Renal pelvis (tissue), 4 donors: ENCODE results near the gene SLCO3A1. TPM values are rescaled to one million over a fixed set of nuclear protein-coding genes. Genes with fewer than 3 reads are reported as not detected.
A peak's percentile ranks its signal among the peaks of the same experiment; 100 is the strongest.
"Not testable (repeated sequence)": the region's sequence is repeated elsewhere in the genome, so short reads cannot be mapped to it uniquely, and the experiment has no call there.

Experiments
- DNase-seq: peaks from one replicate; pipeline ENCODE4 v3.0.0-alpha.2; 2013
- polyA plus RNA-seq, 3 donors: library from polyadenylated mRNA; unstranded; fragments of 120-200 nt; gene quantifications; one replicate each; pipeline ENCODE4 v1.2.1, GENCODE V29; 2013; ENCODE audit not compliant: insufficient read length in 3 of 3

The SLCO3A1 gene
- polyA plus RNA-seq, 3 donors = 11.8 to 12.9 (median 12.2) TPM

DNA sequence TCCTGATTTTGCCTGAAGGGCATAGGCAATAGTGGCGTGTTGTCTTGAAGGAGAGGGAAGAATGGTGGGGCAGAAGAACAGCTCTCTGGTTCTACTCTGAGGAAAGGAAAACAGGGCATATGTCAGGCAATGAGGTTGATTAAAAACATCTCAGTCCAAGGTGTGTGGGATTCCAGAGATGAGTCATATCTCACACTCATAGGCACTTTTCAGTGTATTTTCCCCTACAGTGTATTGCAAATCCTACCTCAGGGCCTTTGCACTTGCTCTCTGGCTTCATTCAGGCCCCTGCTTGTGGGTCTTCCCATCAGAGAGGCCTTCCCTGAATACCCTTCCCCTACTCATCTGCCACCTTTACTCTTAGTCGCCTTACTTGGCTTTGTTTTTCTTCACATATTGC, 107.8 kb downstream of the SLCO3A1 start:
- no peak for DNase-seq

DNA sequence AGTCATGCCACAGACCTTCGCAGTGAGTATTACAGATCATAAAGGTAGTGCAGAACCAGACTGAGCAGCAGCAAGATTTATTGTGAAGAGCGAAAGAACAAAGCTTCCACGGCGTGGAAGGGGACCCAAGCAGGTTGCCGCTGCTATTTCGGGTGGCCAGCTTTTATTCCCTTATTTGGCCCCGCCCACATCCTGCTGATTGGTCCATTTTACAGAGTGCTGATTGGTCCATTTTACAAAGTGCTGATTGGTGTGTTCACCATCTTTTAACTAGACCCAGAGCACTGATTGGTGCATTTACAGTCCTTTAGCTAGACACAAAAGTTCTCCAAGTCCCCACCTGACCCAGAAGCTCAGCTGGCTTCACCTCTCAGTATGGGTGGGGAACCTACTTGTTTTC, 110.2 kb downstream of the SLCO3A1 start:
- DNase-seq = not testable (repeated sequence)

- DNase-seq = no peak
Observed at GRCh38 chr15:91965501-91966193, 112.1 kb downstream of the SLCO3A1 start.

DNA sequence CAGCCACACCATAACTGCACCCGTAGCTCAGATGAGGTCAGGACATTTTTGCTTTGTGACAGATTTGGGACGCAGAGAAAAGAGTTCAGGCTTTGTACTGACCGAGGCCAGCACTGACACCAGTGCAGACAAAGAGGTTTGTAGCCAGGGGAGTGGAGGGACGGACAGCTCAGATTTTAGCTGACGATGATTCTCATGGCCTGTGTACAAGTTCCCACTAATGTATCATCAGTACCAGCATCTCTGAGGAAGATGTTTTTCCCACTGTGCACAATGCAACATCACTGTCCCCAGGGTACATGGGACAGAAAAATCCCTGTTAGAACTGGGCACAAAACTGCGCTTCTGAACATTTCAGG, 112.7 kb downstream of the SLCO3A1 start:
- no peak for DNase-seq

DNA sequence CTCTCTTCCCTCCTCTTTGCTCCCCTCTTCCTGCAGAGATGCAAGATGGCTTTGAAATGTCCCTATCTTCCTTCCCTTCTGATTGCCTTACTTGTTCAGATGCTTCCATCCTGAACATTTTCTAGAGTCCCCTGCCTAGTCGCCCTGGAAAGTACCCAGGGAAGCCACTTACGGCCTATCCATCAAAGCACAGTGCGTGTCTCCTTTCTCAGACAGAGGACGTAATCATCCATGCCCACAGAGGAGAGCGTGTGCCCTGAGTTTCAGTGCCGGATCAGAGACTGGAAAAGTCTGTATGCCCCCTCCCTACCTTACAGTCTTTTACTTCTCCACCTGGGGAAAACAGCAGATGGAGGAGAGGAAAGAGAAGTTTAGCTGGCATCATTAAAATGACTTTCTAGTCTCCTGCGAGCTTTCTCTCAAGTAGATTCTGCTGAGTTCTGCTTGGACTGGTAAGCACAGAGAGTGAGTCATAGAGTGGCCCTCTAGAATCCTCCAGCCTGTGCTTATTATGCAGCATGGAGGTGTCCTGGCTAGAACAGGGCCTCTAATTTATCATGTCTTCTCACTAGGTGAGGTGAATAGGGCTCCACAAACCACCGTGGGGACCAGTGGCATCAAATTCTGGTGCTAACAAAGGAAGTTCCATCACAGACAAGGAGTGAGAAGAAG, 114.6 kb downstream of the SLCO3A1 start:
- no peak for DNase-seq

DNA sequence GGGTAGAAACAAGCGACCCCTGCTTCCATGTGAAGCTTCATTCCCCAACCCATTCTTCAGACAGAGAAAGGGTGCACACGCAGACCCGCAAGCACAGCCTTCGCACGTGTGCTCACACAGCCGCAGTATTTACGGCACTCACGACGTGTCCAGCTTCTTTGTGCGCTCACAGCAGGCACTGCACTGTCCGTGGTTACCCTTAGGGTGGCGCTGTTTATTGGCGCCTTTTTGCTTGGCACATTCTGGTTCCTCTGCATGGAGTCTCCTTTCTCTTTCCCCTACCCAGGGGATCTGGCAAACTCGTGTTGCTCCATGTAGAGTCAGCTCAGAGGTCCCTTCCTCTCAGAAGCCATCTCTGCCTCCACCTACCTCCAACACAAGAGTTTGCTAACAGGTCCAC, 115.1 kb downstream of the SLCO3A1 start:
- no peak for DNase-seq

GRCh38 chr15:91970142-91970541, 116.6 kb downstream of the SLCO3A1 start:
- DNase-seq = no peak

DNA sequence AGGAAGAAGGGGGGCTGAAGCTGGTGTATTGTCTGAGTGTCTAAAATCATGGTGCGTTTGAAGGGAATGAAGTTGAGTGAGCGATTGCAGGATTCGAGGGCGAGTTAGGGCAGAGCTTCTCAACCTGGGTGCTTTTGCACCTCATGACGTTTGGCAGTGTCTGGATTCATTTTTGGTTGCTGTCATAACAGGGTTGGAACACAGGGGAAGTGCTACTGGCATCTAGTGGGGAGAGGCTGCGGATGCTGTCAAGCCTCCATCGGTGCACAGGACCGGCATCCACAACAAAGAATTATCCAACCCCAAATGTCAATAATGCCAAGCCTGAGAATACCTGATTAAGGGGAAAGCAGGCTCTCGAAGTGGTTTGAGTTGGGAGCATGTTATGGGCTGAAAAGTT, 120.0 kb downstream of the SLCO3A1 start:
- DNase-seq = no peak

- DNase-seq = no peak
Observed at GRCh38 chr15:91974321-91974720, 120.8 kb downstream of the SLCO3A1 start.

DNA sequence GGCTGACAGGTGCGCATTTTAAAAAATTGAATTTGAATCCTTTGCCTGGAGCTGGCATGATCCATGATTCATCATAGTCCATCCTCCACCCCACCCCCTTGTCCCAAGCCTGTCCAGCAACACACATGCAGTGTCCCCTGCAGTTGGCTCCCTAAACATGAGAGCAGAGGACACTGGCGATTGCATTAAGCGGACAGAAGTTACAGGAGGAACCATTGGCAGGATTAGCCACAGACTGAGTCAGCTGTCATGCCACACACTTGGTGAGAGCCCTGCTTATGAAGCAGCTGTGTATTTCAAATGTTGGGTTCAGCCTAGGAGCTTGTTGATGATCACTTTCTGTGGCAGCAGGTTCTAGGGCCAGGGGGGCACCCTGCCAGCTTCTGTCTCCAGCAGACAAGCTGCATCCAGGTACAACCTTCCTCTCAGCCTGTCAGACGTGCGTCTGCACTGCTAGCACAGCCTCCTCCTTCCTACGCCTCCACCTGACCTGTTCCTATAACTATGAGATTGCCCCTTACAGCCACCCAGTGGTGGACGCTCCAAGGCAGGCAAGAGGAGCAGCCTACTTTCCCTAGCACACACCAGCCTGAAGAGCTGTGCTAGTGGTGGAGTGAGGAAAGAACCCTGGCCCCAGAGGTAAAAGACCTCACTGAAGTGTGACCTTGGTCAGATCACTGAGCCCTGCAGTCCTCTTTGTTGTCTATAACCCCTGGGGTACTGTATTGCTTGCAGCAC, 121.9 kb downstream of the SLCO3A1 start:
- DNase-seq = no peak

- no peak for DNase-seq
Observed at GRCh38 chr15:91976966-91977365, 123.5 kb downstream of the SLCO3A1 start.

- no peak for DNase-seq
Observed at GRCh38 chr15:91980502-91981267, 127.2 kb downstream of the SLCO3A1 start.

- no peak for DNase-seq
Observed at GRCh38 chr15:91981821-91982800, 128.6 kb downstream of the SLCO3A1 start.

- peak; percentile 56 for DNase-seq
Observed at GRCh38 chr15:91983729-91984340, 130.3 kb downstream of the SLCO3A1 start.

GRCh38 chr15:91985297-91985696, 131.8 kb downstream of the SLCO3A1 start:
- no peak for DNase-seq

GRCh38 chr15:91988071-91988470, 134.6 kb downstream of the SLCO3A1 start:
- no peak for DNase-seq

GRCh38 chr15:91988655-91989054, 135.1 kb downstream of the SLCO3A1 start:
- no peak for DNase-seq

DNA sequence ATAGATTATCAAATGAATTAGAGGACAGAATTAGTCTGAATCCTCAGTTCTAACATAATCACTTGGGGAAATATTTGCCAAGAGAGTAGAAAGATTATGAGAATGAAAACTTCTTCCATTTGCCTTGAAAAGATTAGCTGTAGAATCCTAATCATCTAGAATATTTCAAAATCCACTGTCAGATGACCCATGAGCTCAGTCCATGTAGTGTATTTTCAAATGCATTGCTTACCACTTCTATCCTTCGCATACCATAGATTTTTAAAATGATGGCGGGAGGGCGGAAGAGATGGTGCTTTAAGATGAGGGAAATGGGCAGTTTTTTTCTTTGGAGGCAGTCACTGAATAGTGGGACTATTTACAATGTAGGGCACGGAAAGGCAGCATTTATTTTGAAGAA, 136.3 kb downstream of the SLCO3A1 start:
- DNase-seq = no peak

- no peak for DNase-seq
Observed at GRCh38 chr15:91992945-91993344, 139.4 kb downstream of the SLCO3A1 start.

DNA sequence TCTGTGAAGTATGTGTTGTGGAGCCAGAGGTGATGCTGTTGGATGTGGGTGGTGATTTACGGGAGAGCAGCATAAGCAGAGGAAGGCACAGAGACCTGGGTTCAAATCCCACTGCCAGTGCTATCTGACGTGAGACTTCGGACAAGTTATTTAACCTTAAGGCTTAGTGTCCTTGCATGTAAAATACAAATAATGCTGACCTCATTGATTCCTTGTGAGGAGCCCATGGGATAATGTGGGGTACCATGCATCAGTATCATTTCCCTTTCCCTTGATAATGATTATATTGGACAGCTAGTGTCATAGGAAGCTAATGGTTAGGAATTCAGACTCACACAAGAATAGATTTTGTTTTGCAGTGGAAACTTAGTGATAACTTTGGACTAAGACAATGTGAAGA, 141.6 kb downstream of the SLCO3A1 start:
- no peak for DNase-seq

DNA sequence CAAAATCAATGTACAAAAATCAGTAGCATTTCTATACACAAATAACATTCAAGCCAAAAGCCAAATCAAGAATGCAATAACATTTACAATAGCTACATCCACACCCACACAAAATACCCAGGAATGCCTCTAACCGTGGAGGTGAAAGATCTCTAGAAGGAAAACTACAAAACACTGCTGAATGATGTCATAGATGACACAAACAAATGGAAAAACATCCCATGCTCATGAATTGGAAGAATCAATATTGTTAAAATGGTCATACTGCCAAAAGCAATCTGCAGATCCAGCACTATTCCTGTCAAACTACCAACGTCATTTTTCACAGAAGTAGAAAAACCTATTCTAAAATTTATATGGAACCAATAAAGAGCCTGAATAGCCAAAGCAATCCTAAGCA, 143.7 kb downstream of the SLCO3A1 start:
- no peak for DNase-seq
